Adrenal gland (tissue), 5 donors: ENCODE measurements around the gene GMCL1.

ENCODE experiments used
- POLR2A ChIP-seq, 2 donors: fragments of 450-650 bp; IDR thresholded peaks; one replicate each; pipeline ENCODE4 v1.6.1; 2017; ENCODE audit warnings: antibody characterized with exemption in 2 of 2, mild to moderate bottlenecking in 2 of 2, moderate library complexity in 1 of 2
- TF ChIP-seq, protein P1 (sequence below), 6 experiments: fragments of 450-650 bp in 4 of 6; fragments of 200-600 bp in 2 of 6; sonication (generic) in 1 of 6; IDR thresholded peaks; 1 replicate in 5 of 6; 2 replicates in 1 of 6; pipeline versions ENCODE4 v1.5.1 to v1.8.0; 2016 to 2021; ENCODE audit warnings: antibody characterized with exemption in 6 of 6, mild to moderate bottlenecking in 2 of 6, moderate library complexity in 1 of 6
- donor health status: DM: no; HTN: no; CAD: no.

DNA sequence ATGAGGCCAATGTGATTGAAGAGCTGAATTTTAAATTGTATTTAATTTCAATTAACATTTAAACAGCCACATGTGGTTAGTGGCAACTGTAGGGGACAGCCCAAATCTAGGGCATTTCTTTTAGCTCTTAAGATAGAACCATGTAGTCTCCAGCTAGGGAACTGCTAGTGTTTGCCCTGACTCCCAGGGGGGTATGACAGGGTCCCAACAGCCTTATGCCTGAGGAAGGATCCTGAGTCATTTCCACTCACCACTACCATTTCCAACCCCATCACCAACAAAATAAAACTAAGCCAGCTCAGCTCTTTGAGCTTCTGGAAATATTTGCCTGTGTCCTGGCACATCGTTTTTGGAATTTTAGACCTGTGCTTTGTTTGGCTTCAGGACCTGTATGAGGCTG is 13.7 kb upstream of the GMCL1 start:
- TF ChIP-seq POLR2A (IDR thresholded peaks at IDR 0.05) = no peak
- TF ChIP-seq, protein P1, sequence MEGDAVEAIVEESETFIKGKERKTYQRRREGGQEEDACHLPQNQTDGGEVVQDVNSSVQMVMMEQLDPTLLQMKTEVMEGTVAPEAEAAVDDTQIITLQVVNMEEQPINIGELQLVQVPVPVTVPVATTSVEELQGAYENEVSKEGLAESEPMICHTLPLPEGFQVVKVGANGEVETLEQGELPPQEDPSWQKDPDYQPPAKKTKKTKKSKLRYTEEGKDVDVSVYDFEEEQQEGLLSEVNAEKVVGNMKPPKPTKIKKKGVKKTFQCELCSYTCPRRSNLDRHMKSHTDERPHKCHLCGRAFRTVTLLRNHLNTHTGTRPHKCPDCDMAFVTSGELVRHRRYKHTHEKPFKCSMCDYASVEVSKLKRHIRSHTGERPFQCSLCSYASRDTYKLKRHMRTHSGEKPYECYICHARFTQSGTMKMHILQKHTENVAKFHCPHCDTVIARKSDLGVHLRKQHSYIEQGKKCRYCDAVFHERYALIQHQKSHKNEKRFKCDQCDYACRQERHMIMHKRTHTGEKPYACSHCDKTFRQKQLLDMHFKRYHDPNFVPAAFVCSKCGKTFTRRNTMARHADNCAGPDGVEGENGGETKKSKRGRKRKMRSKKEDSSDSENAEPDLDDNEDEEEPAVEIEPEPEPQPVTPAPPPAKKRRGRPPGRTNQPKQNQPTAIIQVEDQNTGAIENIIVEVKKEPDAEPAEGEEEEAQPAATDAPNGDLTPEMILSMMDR (IDR thresholded peaks at IDR 0.05) = no peak
